Measurements from ENCODE around the gene PNPLA7. TPM values are rescaled to one million over a fixed set of nuclear protein-coding genes. Genes with fewer than 3 reads are reported as not detected.

PNPLA7 gene
- total RNA-seq, 1 experiment from 2014 or later, result 0.10 TPM

GRCh38 chr9:137462986-137463930, 86.9 kb downstream of the PNPLA7 start:
- DNase-seq (ENCODE audit: extremely low read depth, low read depth), result no peak

- DNase-seq (ENCODE audit: extremely low read depth, low read depth), result no peak
These were observed 87.7 kb downstream of the PNPLA7 start for GRCh38 chr9:137462396-137462985.

GRCh38 chr9:137461663-137462395, 88.4 kb downstream of the PNPLA7 start:
- DNase-seq (ENCODE audit: extremely low read depth, low read depth), result peak; percentile 89

GRCh38 chr9:137461316-137461662, 88.9 kb downstream of the PNPLA7 start:
- no peak for DNase-seq (ENCODE audit: extremely low read depth, low read depth)

GRCh38 chr9:137460363-137461315, 89.6 kb downstream of the PNPLA7 start:
- no peak for DNase-seq (ENCODE audit: extremely low read depth, low read depth)

- no peak for DNase-seq (ENCODE audit: extremely low read depth, low read depth)
These were observed 90.4 kb downstream of the PNPLA7 start for GRCh38 chr9:137459601-137460362.

- DNase-seq (ENCODE audit: extremely low read depth, low read depth), result peak; percentile 91
These were observed 91.0 kb downstream of the PNPLA7 start, which contains the start of gene NSMF for GRCh38 chr9:137459152-137459600. NSMF (minus strand) TSS chr9:137459334; CDS start chr9:137459102, 232 bp downstream.

GRCh38 chr9:137458194-137459151, 91.7 kb downstream of the PNPLA7 start:
- DNase-seq (ENCODE audit: extremely low read depth, low read depth), result no peak

- DNase-seq (ENCODE audit: extremely low read depth, low read depth), result no peak
These were observed 92.6 kb downstream of the PNPLA7 start for GRCh38 chr9:137457406-137458193.

GRCh38 chr9:137456864-137457405, 93.3 kb downstream of the PNPLA7 start:
- no peak for DNase-seq (ENCODE audit: extremely low read depth, low read depth)

GRCh38 chr9:137456061-137456863, 93.9 kb downstream of the PNPLA7 start:
- DNase-seq (ENCODE audit: extremely low read depth, low read depth), result no peak

GRCh38 chr9:137455359-137455991, 94.7 kb downstream of the PNPLA7 start:
- no peak for DNase-seq (ENCODE audit: extremely low read depth, low read depth)

- no peak for DNase-seq (ENCODE audit: extremely low read depth, low read depth)
These were observed 95.4 kb downstream of the PNPLA7 start for GRCh38 chr9:137454597-137455358.

- DNase-seq (ENCODE audit: extremely low read depth, low read depth), result no peak
These were observed 96.0 kb downstream of the PNPLA7 start for GRCh38 chr9:137454145-137454596.

- DNase-seq (ENCODE audit: extremely low read depth, low read depth), result peak; percentile 44
These were observed 96.5 kb downstream of the PNPLA7 start for GRCh38 chr9:137453643-137454081.
